ENCODE data around the gene TGIF1. TPM values are rescaled to one million over a fixed set of nuclear protein-coding genes. Genes with fewer than 3 reads are reported as not detected.

The TGIF1 gene
- total RNA-seq, 1 experiment from 2014 or later: 110 TPM

DNA sequence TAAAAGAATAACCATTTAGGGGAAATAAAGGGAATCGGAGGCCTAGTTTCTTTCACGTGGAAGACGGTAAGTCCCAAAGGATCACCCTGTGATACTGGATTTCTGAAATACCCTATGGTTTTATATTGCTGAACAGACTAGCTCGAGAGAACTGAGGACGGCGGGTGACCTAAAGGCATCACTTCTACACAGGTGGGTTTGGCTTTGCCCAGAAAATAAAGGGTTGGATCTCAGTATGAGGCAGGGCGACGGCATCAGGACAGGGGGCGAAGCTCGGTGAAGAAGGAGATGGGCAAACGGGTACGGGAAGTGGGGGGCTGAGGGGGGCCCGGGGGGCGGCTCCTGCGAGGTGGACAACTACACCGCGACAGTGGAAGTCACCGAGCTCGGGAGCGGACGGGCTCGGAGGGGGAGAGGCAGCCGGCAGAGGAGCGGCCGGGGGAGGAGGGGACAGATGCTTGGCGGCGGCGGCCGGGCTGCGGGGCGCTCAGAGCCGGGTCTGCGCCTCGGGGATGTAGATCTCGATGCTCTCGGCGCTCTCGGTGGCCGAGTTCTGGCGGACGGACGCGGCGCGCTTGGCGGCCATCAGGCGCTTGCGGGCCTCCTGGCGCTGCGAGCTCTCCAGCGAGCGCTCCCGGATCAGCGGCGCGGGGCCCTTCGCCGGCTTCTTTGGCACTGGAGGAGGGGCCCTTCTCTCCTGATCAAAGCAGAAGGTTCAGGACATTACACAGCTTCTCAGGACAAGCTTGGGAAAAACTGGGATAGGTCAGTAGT, 48.9 kb downstream of the TGIF1 start:
- Histone ChIP-seq H3K4me2 (ENCODE audit: low read depth, low read length, poor library complexity, severe bottlenecking) (peak overlapping the region; percentile 89), H3K9me3 (ENCODE audit: low read length) (no peaks in the 10 kb centered on the region), H3K9ac (ENCODE audit: low read length) (no peak overlapping the region), H3K4me3 (ENCODE audit: low read length) (no peak overlapping the region), H3K9me2 (replicated peaks; ENCODE audit: insufficient read depth, low read length) (no peaks in the 10 kb centered on the region), H3K4me1 (ENCODE audit: low read length) (peaks cover 97% of the 10 kb centered on the region), H4K20me1 (ENCODE audit: insufficient read depth, low read depth, low read length) (no peaks in the 10 kb centered on the region), H3K27me3 (ENCODE audit: low read length) (no peaks in the 10 kb centered on the region), H3K79me2 (ENCODE audit: low read length) (peaks cover 11% of the 10 kb centered on the region), H2AFZ (ENCODE audit: low read length) (no peak overlapping the region), H3K27ac (ENCODE audit: low read length) (peak overlapping the region; percentile 99), H3K36me3 (ENCODE audit: insufficient read depth, low read length) (peaks cover 35% of the 10 kb centered on the region)
- no peak for DNase-seq

DNA sequence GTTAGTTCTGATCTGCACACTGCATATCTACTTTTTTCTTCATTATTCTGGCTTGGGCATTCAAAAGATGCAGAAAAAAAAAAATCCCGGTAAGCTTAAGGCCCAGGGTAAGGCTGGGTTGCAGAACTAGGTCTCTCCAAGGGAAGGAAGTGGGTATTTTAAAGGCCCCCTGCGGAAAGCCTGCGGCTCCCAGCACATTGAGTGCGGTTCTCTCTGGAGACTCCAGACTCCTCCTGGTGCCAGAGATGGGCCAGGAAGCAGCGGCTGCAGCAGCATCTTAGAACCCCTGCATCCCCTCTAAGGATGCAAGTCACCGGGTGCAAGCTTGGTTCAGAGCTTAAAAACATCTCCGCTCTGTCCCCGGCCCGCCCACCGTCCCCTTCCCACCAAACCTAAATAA, 49.5 kb downstream of the TGIF1 start:
- Histone ChIP-seq H3K9me2 (replicated peaks; ENCODE audit: insufficient read depth, low read length) (no peaks in the 10 kb centered on the region), H3K9ac (ENCODE audit: low read length) (no peak overlapping the region), H3K4me2 (ENCODE audit: low read depth, low read length, poor library complexity, severe bottlenecking) (peak overlapping the region; percentile 18), H3K36me3 (ENCODE audit: insufficient read depth, low read length) (peaks cover 35% of the 10 kb centered on the region), H3K27ac (ENCODE audit: low read length) (peak overlapping the region; percentile 69), H3K4me3 (ENCODE audit: low read length) (no peak overlapping the region), H3K4me1 (ENCODE audit: low read length) (peaks cover 91% of the 10 kb centered on the region), H3K27me3 (ENCODE audit: low read length) (no peaks in the 10 kb centered on the region), H2AFZ (ENCODE audit: low read length) (no peak overlapping the region), H4K20me1 (ENCODE audit: insufficient read depth, low read depth, low read length) (no peaks in the 10 kb centered on the region), H3K9me3 (ENCODE audit: low read length) (no peaks in the 10 kb centered on the region), H3K79me2 (ENCODE audit: low read length) (peaks cover 11% of the 10 kb centered on the region)
- DNase-seq: no peak

DNA sequence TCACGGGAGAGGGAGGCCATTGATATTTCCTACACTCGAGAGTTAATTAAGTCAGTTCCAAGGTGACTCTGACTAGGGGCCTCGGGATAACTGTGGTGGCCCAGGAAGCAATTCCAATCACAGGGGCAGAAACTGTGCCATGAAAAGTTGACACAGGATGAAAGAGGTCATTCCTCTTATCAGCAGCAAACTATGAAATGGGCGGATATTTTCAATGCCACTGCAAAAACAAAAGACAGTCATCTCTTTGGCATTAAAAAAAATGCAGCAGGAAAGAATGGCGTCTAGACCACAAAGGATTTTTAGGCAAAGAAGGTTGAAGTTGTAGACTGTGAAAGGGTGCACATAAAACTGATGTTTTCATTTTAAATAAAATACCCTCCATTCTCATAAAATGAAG, 50.0 kb downstream of the TGIF1 start:
- Histone ChIP-seq H3K27me3 (ENCODE audit: low read length) (no peaks in the 10 kb centered on the region), H3K36me3 (ENCODE audit: insufficient read depth, low read length) (peaks cover 35% of the 10 kb centered on the region), H3K4me2 (ENCODE audit: low read depth, low read length, poor library complexity, severe bottlenecking) (peak overlapping the region; percentile 18), H3K9me2 (replicated peaks; ENCODE audit: insufficient read depth, low read length) (no peaks in the 10 kb centered on the region), H3K79me2 (ENCODE audit: low read length) (peaks cover 15% of the 10 kb centered on the region), H4K20me1 (ENCODE audit: insufficient read depth, low read depth, low read length) (no peaks in the 10 kb centered on the region), H3K27ac (ENCODE audit: low read length) (peak overlapping the region; percentile 69), H3K9ac (ENCODE audit: low read length) (0 out of 2 replicates have a peak overlapping the region, but pooled peaks have one; percentile 24), H3K4me1 (ENCODE audit: low read length) (peaks cover 91% of the 10 kb centered on the region), H3K4me3 (ENCODE audit: low read length) (no peak overlapping the region), H2AFZ (ENCODE audit: low read length) (no peak overlapping the region), H3K9me3 (ENCODE audit: low read length) (no peaks in the 10 kb centered on the region)
- no peak for DNase-seq

DNA sequence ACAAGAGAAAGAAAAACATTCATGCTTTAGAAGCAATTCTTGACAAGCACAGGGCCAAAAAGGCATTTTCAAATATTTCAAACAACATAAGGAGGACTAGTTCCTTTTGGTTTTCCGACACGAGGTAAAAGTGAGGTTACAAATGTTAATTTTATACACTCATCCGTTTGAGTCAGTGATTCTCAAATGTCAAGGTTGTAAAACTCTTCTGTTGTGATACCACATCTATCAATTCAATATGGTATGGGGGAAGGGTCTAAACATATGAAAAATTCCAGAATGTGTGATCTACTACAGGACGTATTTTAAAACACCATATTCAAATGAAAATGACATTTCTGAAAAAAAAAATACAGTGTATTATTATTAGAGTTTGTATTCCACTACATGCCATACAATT, 52.7 kb downstream of the TGIF1 start:
- Histone ChIP-seq H3K36me3 (ENCODE audit: insufficient read depth, low read length) (peaks cover 35% of the 10 kb centered on the region), H3K4me1 (ENCODE audit: low read length) (peaks cover 76% of the 10 kb centered on the region), H3K9ac (ENCODE audit: low read length) (no peak overlapping the region), H3K4me3 (ENCODE audit: low read length) (no peak overlapping the region), H3K79me2 (ENCODE audit: low read length) (peaks cover 15% of the 10 kb centered on the region), H3K27me3 (ENCODE audit: low read length) (no peaks in the 10 kb centered on the region), H3K9me2 (replicated peaks; ENCODE audit: insufficient read depth, low read length) (no peaks in the 10 kb centered on the region), H3K9me3 (ENCODE audit: low read length) (no peaks in the 10 kb centered on the region), H2AFZ (ENCODE audit: low read length) (no peak overlapping the region), H3K27ac (ENCODE audit: low read length) (peak overlapping the region; percentile 69), H4K20me1 (ENCODE audit: insufficient read depth, low read depth, low read length) (no peaks in the 10 kb centered on the region), H3K4me2 (ENCODE audit: low read depth, low read length, poor library complexity, severe bottlenecking) (no peak overlapping the region)
- no peak for DNase-seq

DNA sequence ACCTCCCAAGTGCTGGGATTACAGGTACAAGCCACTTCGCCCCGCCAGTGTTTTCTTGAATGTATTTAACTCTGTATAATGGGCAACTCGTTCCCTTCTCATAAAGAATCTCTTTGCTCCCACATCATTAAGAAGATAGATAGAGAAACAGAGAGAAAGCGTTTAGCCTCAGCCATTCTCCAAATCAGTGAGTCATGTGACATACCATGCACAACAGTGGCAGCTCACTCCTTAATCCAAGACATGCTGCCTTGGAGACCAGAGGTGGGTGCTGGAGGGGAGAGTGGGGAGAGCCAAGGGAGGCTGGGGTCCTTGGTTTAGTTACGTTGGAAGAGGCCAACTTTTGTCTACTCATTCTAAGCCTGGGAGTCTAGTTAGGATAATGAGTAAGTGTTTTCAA, 54.7 kb downstream of the TGIF1 start:
- DNase-seq: no peak
- peaks cover 26% of the 10 kb centered on the region for H3K36me3 ChIP-seq (ENCODE audit: insufficient read depth, low read length)
- H3K4me1 ChIP-seq (ENCODE audit: low read length): peaks cover 74% of the 10 kb centered on the region
- no peaks in the 10 kb centered on the region for H3K9me2 ChIP-seq (replicated peaks; ENCODE audit: insufficient read depth, low read length)
- no peak overlapping the region for H2AFZ ChIP-seq (ENCODE audit: low read length)
- H3K79me2 ChIP-seq (ENCODE audit: low read length): peaks cover 25% of the 10 kb centered on the region
- no peaks in the 10 kb centered on the region for H4K20me1 ChIP-seq (ENCODE audit: insufficient read depth, low read depth, low read length)
- peak overlapping the region; percentile 30; the same call in 1 of the 2 replicates for H3K27ac ChIP-seq (ENCODE audit: low read length)
- no peak overlapping the region for H3K4me2 ChIP-seq (ENCODE audit: low read depth, low read length, poor library complexity, severe bottlenecking)
- H3K4me3 ChIP-seq (ENCODE audit: low read length): no peak overlapping the region
- H3K27me3 ChIP-seq (ENCODE audit: low read length): no peaks in the 10 kb centered on the region
- H3K9me3 ChIP-seq (ENCODE audit: low read length): no peaks in the 10 kb centered on the region
- H3K9ac ChIP-seq (ENCODE audit: low read length): no peak overlapping the region

DNA sequence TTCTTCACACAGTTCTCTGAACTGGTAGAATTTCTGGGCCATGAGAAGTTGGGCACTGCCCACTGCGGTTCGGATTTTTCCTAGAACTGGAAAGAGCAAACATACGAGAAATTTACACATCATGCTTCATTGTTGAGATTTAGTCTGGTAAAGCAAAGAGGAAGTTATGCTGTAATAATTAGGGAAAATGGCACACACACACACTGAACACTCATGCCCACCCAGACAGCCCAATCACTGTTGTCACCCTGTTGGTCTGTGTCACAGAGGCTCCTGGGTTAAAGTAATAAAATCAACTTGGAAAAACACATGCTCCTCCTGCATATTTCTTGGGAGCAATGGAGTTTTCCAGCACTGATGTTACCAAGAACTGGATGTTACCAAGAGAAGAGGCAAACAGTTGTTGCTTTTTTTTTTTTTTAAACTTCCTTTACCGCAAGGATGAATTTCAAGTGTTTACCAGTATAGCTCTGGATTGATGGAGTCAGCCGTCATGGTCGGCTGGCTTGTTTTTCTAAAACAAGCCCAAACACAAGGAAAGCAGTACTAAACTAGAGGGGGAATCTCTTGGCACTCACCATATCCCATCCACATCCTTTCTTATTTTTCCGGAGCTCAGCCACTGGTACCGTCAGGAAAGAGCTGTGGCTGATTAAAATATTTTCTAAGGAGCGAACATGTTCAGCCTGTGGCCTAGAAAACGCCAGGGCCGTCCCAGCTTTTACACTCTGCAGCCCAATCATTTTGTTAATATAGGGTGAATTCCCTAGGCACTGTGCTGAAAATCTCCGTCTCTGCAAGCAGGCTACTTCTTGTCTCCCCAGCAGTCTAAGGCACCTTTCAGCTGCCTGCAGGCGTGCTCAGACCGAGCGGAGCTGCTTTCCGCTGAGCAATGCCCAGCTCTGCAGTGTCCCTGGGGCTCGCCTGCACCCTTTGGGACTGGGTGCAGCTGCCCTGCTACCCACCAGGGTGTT, 58.9 kb downstream of the TGIF1 start:
- H3K4me1 ChIP-seq (ENCODE audit: low read length): peaks cover 76% of the 10 kb centered on the region
- peaks cover 14% of the 10 kb centered on the region; the same call in 1 of the 2 replicates for H3K79me2 ChIP-seq (ENCODE audit: low read length)
- peak overlapping the region; percentile 78 for H3K4me2 ChIP-seq (ENCODE audit: low read depth, low read length, poor library complexity, severe bottlenecking)
- peak overlapping the region; percentile 97 for H3K27ac ChIP-seq (ENCODE audit: low read length)
- no peaks in the 10 kb centered on the region for H4K20me1 ChIP-seq (ENCODE audit: insufficient read depth, low read depth, low read length)
- peak; percentile 97 for DNase-seq
- peak overlapping the region; percentile 79 for H3K9ac ChIP-seq (ENCODE audit: low read length)
- no peaks in the 10 kb centered on the region for H3K9me2 ChIP-seq (replicated peaks; ENCODE audit: insufficient read depth, low read length)
- H3K9me3 ChIP-seq (ENCODE audit: low read length): no peaks in the 10 kb centered on the region
- H3K27me3 ChIP-seq (ENCODE audit: low read length): no peaks in the 10 kb centered on the region
- peak overlapping the region; percentile 68 for H3K4me3 ChIP-seq (ENCODE audit: low read length)
- H2AFZ ChIP-seq (ENCODE audit: low read length): no peak overlapping the region
- no peaks in the 10 kb centered on the region; the same call in 1 of the 2 replicates for H3K36me3 ChIP-seq (ENCODE audit: insufficient read depth, low read length)

Other genes starting within 250 kb of the TGIF1 start
- 0.04 TPM in 1 of 2 replicates, not detected in the other for gene MYOM1, start 230.2 kb upstream of the TGIF1 start, total RNA-seq (2014; rRNA removed; shearing (Covaris generic); ENCODE audit: low replicate concordance)
- gene MYL12A, start 202.4 kb upstream of the TGIF1 start, total RNA-seq (2014; rRNA removed; shearing (Covaris generic); ENCODE audit: low replicate concordance): 300 and 482 TPM in 2 replicates
- gene MYL12B, start 188.0 kb upstream of the TGIF1 start, total RNA-seq (2014; rRNA removed; shearing (Covaris generic); ENCODE audit: low replicate concordance): 124 and 254 TPM in 2 replicates

All from Karpas-422 (cell line).